ENCODE results near the gene CYP24A1.

GRCh38 chr20:54107600-54108325, 66.0 kb downstream of the CYP24A1 start:
- no peak for TF ChIP-seq REST (IDR thresholded peaks at IDR 0.05; ENCODE audit: insufficient read depth in 1 of 2, low read depth in 2 of 2, low read length in 2 of 2)
- no peak for TF ChIP-seq SIN3A (IDR thresholded peaks at IDR 0.05; ENCODE audit: borderline replicate concordance, insufficient read depth, low read length)

Data from PFSK-1 (cell line).